Measurements from ENCODE around the gene HECTD4. TPM values are rescaled to one million over a fixed set of nuclear protein-coding genes. Genes with fewer than 3 reads are reported as not detected.

Gene HECTD4
- total RNA-seq, 2 donors from 2014 or later = 46.6 to 48.2 TPM

DNA sequence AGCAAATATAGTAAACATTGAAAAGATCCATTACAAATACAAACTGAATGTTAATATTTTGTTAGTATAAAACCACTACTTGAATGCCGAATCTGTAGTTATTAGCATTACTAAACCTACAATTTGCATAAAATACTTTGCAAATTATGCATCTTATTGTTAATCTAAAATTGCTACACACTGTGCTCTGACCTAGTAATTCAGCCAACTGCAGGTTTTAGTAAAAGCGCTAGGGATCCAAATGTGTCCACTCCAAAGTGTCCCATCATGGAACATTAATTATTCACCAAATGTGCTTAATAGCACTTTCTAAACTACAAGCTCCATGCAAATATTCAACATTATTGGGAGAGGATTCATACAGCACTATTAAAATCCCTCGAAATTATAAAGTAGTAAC lies 14.3 kb downstream of the HECTD4 start:
- no peaks in the 10 kb centered on the region for H3K27me3 Mint-ChIP-seq (ENCODE audit: insufficient read depth)
- WGBS, 2 experiments (ENCODE audit: insufficient coverage in 1 of 2, insufficient read length in 1 of 2) = 99 to 100% methylated on average over 2 to 3 of the region's 3 CpGs

GRCh38 chr12:112362310-112362709 lies 19.9 kb downstream of the HECTD4 start:
- Histone ChIP-seq H3K27me3 (ENCODE audit: control insufficient read depth, insufficient read depth, low read length, poor library complexity, severe bottlenecking) (no peaks in the 10 kb centered on the region), H3K9me3 (ENCODE audit: control insufficient read depth, low read length) (no peaks in the 10 kb centered on the region), H3K36me3 (ENCODE audit: control insufficient read depth, insufficient read depth, low read length) (no peaks in the 10 kb centered on the region), H3K27ac (ENCODE audit: low read depth, low read length) (no peak overlapping the region), H3K4me1 (ENCODE audit: control insufficient read depth, insufficient read depth, low read length) (no peaks in the 10 kb centered on the region), H3K9ac (ENCODE audit: extremely low read depth, low read length, poor library complexity, severe bottlenecking) (no peak overlapping the region), H3K4me3 (ENCODE audit: low read length) (no peak overlapping the region)
- 100% methylated on average over 1 to 3 of the region's 3 CpGs for WGBS, 2 experiments (ENCODE audit: insufficient coverage in 1 of 2, insufficient read length in 1 of 2)
- Mint-ChIP-seq H3K27ac (no peak overlapping the region), H3K36me3 (ENCODE audit: low read depth) (peaks cover 4% of the 10 kb centered on the region), H3K9me3 (no peaks in the 10 kb centered on the region), H3K4me1 (peaks cover 2% of the 10 kb centered on the region), H3K27me3 (ENCODE audit: insufficient read depth) (no peaks in the 10 kb centered on the region), H3K4me3 (no peak overlapping the region)
- DNase-seq = no peak
- TF ChIP-seq CTCF (conservative IDR thresholded peaks at IDR 0.05) = no peak

More for the DNA sequence above, 14.3 kb downstream of the HECTD4 start:
- no peak overlapping the region for H3K27ac Mint-ChIP-seq
- H3K9me3 Mint-ChIP-seq = no peaks in the 10 kb centered on the region
- DNase-seq = no peak
- TF ChIP-seq CTCF (conservative IDR thresholded peaks at IDR 0.05) = no peak
- Histone ChIP-seq H3K36me3 (ENCODE audit: control insufficient read depth, insufficient read depth, low read length) (no peaks in the 10 kb centered on the region), H3K4me3 (ENCODE audit: low read length) (no peak overlapping the region), H3K27me3 (ENCODE audit: control insufficient read depth, insufficient read depth, low read length, poor library complexity, severe bottlenecking) (no peaks in the 10 kb centered on the region), H3K27ac (ENCODE audit: low read depth, low read length) (no peak overlapping the region), H3K9ac (ENCODE audit: extremely low read depth, low read length, poor library complexity, severe bottlenecking) (no peak overlapping the region), H3K9me3 (ENCODE audit: control insufficient read depth, low read length) (no peaks in the 10 kb centered on the region), H3K4me1 (ENCODE audit: control insufficient read depth, insufficient read depth, low read length) (no peaks in the 10 kb centered on the region)
- H3K4me3 Mint-ChIP-seq = no peak overlapping the region
- peaks cover 9% of the 10 kb centered on the region for H3K4me1 Mint-ChIP-seq
- H3K36me3 Mint-ChIP-seq (ENCODE audit: low read depth) = no peaks in the 10 kb centered on the region

DNA sequence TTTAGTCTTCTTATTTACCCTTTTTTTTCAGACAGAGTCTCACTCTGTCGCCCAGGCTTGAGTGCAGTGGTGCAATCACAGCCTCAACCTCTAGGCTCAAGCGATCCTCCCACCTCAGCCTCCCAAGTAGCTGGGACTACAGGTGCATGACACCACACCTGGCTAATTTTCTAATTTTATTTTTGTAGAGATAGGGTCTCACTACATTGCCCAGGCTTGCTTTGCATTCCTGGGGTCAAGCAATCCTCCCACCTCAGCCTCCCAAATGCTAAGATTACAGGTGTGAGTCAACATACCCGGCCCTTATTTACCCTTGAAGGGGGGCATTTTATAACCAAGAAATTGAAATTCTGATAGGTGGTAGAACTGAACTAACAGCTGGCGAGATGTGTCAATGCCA lies 21.0 kb downstream of the HECTD4 start:
- WGBS, 2 experiments (ENCODE audit: insufficient coverage in 1 of 2, insufficient read length in 1 of 2) = 93 to 97% methylated on average over 2 to 4 of the region's 4 CpGs
- Histone ChIP-seq H3K27ac (ENCODE audit: low read depth, low read length) (no peak overlapping the region), H3K9ac (ENCODE audit: extremely low read depth, low read length, poor library complexity, severe bottlenecking) (no peak overlapping the region), H3K4me1 (ENCODE audit: control insufficient read depth, insufficient read depth, low read length) (no peaks in the 10 kb centered on the region), H3K36me3 (ENCODE audit: control insufficient read depth, insufficient read depth, low read length) (no peaks in the 10 kb centered on the region), H3K4me3 (ENCODE audit: low read length) (no peak overlapping the region), H3K27me3 (ENCODE audit: control insufficient read depth, insufficient read depth, low read length, poor library complexity, severe bottlenecking) (no peaks in the 10 kb centered on the region), H3K9me3 (ENCODE audit: control insufficient read depth, low read length) (no peaks in the 10 kb centered on the region)
- no peaks in the 10 kb centered on the region for H3K27me3 Mint-ChIP-seq (ENCODE audit: insufficient read depth)
- H3K4me3 Mint-ChIP-seq = no peak overlapping the region
- no peaks in the 10 kb centered on the region for H3K9me3 Mint-ChIP-seq
- TF ChIP-seq CTCF (conservative IDR thresholded peaks at IDR 0.05) = no peak
- no peak overlapping the region for H3K27ac Mint-ChIP-seq
- no peak for DNase-seq
- peaks cover 6% of the 10 kb centered on the region for H3K4me1 Mint-ChIP-seq
- peaks cover 4% of the 10 kb centered on the region for H3K36me3 Mint-ChIP-seq (ENCODE audit: low read depth)

All from endodermal cell (in vitro differentiated cells).